Glomerular endothelial cell (primary cell): Measurements from ENCODE around the gene ADORA2B. TPM values are rescaled to one million over a fixed set of nuclear protein-coding genes. Genes with fewer than 3 reads are reported as not detected.

Experiments
- total RNA-seq: library from RNA; depleted of rRNA; stranded (reverse); fragments of >200 nt; gene quantifications from 2 replicates; pipeline ENCODE4 v1.2.3, GENCODE V29; 2015

The ADORA2B gene
- total RNA-seq, 1 donor from 2014 or later = 17.0 TPM

Other genes with a start within 250 kb of the ADORA2B start
- gene ZNF286A, start 245.4 kb upstream of the ADORA2B start, total RNA-seq = 24.8 and 43.6 TPM in 2 replicates
- gene TBC1D26, start 212.8 kb upstream of the ADORA2B start, total RNA-seq = not detected in 2 replicates
- 17.4 and 24.3 TPM in 2 replicates for gene ZSWIM7, start 54.6 kb downstream of the ADORA2B start, total RNA-seq
- gene TTC19, start 54.7 kb downstream of the ADORA2B start, total RNA-seq = 46.4 and 61.1 TPM in 2 replicates